A673 (cell line): ENCODE results near the gene ADGRL3.

Experiments used
- CTCF ChIP-seq: fragments of 300-800, 200-600 bp; sonication (generic); conservative IDR thresholded peaks from 2 replicates; pipeline ENCODE4 v1.5.1; 2017; ENCODE audit warnings: low read depth, mild to moderate bottlenecking, antibody characterized with exemption, low read length, moderate library complexity, mixed read lengths
- EZH2 ChIP-seq: fragments of 200-600 bp; sonication (generic); IDR thresholded peaks from 2 replicates; pipeline ENCODE4 v1.6.1; 2017; ENCODE audit warnings: borderline replicate concordance, low read depth, mild to moderate bottlenecking, mixed read lengths, antibody characterized with exemption, low read length; ENCODE audit not compliant: poor library complexity, severe bottlenecking

DNA sequence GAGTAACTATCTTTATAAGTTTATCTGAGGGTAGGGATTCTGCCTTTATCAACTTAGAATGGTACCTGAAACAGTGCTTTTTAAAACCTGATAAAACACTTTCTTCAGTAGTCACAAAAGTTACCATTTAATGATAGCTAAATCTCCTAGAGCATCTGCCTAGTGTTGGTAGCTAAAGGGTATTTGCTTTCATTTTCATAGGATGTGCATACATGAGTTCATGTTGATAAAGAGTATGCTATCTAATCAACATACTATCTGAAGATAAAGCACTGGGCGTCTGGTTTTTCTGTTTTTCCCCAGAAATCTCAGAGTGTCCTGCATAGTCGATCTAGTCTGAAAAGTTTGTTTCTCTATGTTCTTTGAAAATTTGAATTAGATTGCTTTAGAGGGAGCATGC, 75.1 kb downstream of the ADGRL3 start:
- TF ChIP-seq CTCF, result no peak
- TF ChIP-seq EZH2, result no peak
